ENCODE data around the gene SBK1.

DNA sequence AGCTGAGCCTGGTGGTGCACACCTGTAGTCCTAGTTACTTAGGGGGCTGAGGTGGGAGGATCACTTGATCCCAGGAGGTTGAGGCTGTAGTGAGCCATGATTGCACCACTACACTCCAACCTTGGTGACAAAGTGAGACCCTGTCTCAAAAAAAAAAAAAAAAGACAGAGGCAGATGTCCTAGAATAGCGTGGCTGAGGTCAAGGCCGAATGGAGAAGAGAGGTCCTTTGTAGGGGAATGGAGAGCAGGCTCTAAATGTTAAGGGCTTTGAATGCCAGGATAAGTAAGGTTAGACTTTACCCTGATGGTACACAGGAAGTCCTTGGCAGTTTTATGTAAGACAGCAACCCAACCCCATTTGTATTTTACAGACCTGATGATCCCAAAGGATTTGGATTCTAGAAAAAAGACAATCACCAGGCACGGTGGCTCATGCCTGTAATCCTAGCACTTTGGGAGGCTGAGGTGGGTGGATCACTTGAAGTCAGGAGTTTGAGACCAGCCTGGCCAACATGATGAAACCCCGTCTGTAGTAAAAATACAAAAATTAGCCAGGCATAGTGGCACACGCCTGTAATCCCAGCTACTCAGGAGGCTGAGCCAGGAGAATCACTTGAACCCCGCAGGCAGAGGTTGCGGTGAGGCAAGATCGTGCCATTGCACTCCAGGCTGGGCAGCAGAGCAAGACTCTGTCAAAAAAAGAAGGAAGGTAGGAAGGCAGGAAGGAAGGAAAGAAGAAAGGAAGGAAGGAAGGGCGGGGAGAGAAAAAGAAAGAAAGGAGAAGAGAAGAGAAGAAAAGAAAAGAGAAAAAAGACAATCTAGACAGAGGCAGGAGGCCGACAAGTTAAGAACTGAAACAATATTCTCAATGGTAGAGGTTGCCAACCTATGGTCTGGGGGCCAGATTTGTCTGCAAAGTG is 2.1 kb upstream of the SBK1 start:
- no peak for TF ChIP-seq FOXM1 (IDR thresholded peaks at IDR 0.05; ENCODE audit: borderline replicate concordance)
- TF ChIP-seq SP1 (IDR thresholded peaks at IDR 0.05): no peak
- TF ChIP-seq FOXA1 (IDR thresholded peaks at IDR 0.05): no peak
- TF ChIP-seq ARNT (IDR thresholded peaks at IDR 0.05): no peak
- TF ChIP-seq, protein P1, sequence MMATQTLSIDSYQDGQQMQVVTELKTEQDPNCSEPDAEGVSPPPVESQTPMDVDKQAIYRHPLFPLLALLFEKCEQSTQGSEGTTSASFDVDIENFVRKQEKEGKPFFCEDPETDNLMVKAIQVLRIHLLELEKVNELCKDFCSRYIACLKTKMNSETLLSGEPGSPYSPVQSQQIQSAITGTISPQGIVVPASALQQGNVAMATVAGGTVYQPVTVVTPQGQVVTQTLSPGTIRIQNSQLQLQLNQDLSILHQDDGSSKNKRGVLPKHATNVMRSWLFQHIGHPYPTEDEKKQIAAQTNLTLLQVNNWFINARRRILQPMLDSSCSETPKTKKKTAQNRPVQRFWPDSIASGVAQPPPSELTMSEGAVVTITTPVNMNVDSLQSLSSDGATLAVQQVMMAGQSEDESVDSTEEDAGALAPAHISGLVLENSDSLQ (IDR thresholded peaks at IDR 0.05): no peak
- TF ChIP-seq LEF1 (IDR thresholded peaks at IDR 0.05; ENCODE audit: borderline replicate concordance): no peak
- TF ChIP-seq FOXK2 (IDR thresholded peaks at IDR 0.05): no peak
- no peak for TF ChIP-seq TARDBP (IDR thresholded peaks at IDR 0.05)

Measured in HEK293T (cell line).